IMR-90 (cell line): ENCODE data around the gene PCGF3. TPM values are rescaled to one million over a fixed set of nuclear protein-coding genes. Genes with fewer than 3 reads are reported as not detected.

Source experiments
- ATAC-seq: fragments of 200-7000 bp; cut with Tn5 transposase; 2 replicates; pipeline ENCODE4 v1.9.1; 2020; ENCODE audit warnings: low read depth, mild to moderate bottlenecking, moderate library complexity
- BruUV-seq: library from RNA; stranded (reverse); fragments of 400-500 nt; replicated peaks from 2 replicates; lab custom pipeline; 2021; lab: Mats Ljungman, UMichigan
- CTCF ChIA-PET: fragments of 300-600 bp; formaldehyde crosslinking; extraction: SDS; loops from one replicate; lab custom pipeline; 2021; ENCODE audit warnings: antibody characterized with exemption; lab: Yijun Ruan, JAX
- POLR2A ChIA-PET: fragments of 300-600 bp; sonication (Branson Sonifier 250); formaldehyde crosslinking; loops from one replicate; lab custom pipeline; 2022; ENCODE audit warnings: antibody characterized with exemption; ENCODE audit not compliant: unreplicated experiment; lab: Charles Lee
- DNase-seq: peaks from one replicate; pipeline ENCODE4 v3.0.0; 2013
- H2AFZ ChIP-seq: replicated peaks from 2 replicates; pipeline ENCODE3; 2013; ENCODE audit warnings: low read length, mild to moderate bottlenecking; ENCODE audit not compliant: poor library complexity
- H2AK5ac ChIP-seq: 2 replicates; pipeline ENCODE4 v1.6.1; 2013; ENCODE audit warnings: low read depth, low read length, inconsistent platforms
- H2AK9ac ChIP-seq: replicated peaks from 2 replicates; pipeline ENCODE3; 2013; ENCODE audit warnings: mild to moderate bottlenecking, low read depth, low read length, moderate library complexity; ENCODE audit not compliant: poor library complexity
- H2BK120ac ChIP-seq: 2 replicates; pipeline ENCODE4 v1.6.1; 2013; ENCODE audit warnings: low read depth, low read length, inconsistent platforms
- H2BK15ac ChIP-seq: 3 replicates; pipeline ENCODE4 v1.6.1; 2013; ENCODE audit warnings: low read depth, low read length, inconsistent platforms
- H2BK20ac ChIP-seq: 2 replicates; pipeline ENCODE4 v1.6.1; 2013; ENCODE audit warnings: low read depth, mild to moderate bottlenecking, inconsistent platforms, low read length, moderate library complexity
- H2BK5ac ChIP-seq: 2 replicates; pipeline ENCODE4 v1.6.1; 2013; ENCODE audit warnings: mild to moderate bottlenecking, low read depth, low read length, inconsistent platforms; ENCODE audit not compliant: poor library complexity, severe bottlenecking
- H3K14ac ChIP-seq: replicated peaks from 2 replicates; pipeline ENCODE4 v1.6.1; 2013; ENCODE audit warnings: low read depth, low read length, inconsistent platforms
- H3K18ac ChIP-seq: 2 replicates; pipeline ENCODE4 v1.6.1; 2013; ENCODE audit warnings: low read depth, low read length, control low read depth
- H3K23ac ChIP-seq: 2 replicates; pipeline ENCODE4 v1.6.1; 2013; ENCODE audit warnings: low read depth, low read length, inconsistent platforms
- H3K27ac ChIP-seq: 2 replicates; pipeline ENCODE4 v1.5.1; 2013; ENCODE audit warnings: mild to moderate bottlenecking, control low read depth, low read length; ENCODE audit not compliant: insufficient read depth
- H3K27me3 ChIP-seq: 2 replicates; pipeline ENCODE4 v1.6.1; 2013; ENCODE audit warnings: low read length; ENCODE audit not compliant: control insufficient read depth, insufficient read depth
- H3K36me3 ChIP-seq: 2 replicates; pipeline ENCODE4 v1.6.1; 2013; ENCODE audit warnings: low read length, mixed read lengths; ENCODE audit not compliant: control insufficient read depth, insufficient read depth
- H3K4ac ChIP-seq: 2 replicates; pipeline ENCODE4 v1.6.1; 2013; ENCODE audit warnings: low read depth, low read length, inconsistent platforms
- H3K4me1 ChIP-seq: 2 replicates; pipeline ENCODE4 v1.6.1; 2013; ENCODE audit warnings: low read length, mixed read lengths; ENCODE audit not compliant: control insufficient read depth, insufficient read depth
- H3K4me2 ChIP-seq: 2 replicates; pipeline ENCODE4 v1.6.1; 2013; ENCODE audit warnings: low read depth, mild to moderate bottlenecking, control low read depth, low read length, moderate library complexity
- H3K4me3 ChIP-seq: 2 replicates; pipeline ENCODE4 v1.5.1; 2013; ENCODE audit warnings: low read depth, mild to moderate bottlenecking, control low read depth, low read length, moderate library complexity; ENCODE audit not compliant: insufficient read depth
- H3K56ac ChIP-seq: 2 replicates; pipeline ENCODE4 v1.6.1; 2013; ENCODE audit warnings: low read length, inconsistent platforms; ENCODE audit not compliant: insufficient read depth; ENCODE audit errors: extremely low read depth
- H3K79me1 ChIP-seq, 2 experiments: 2 replicates each; pipeline ENCODE4 v1.6.1; 2013; ENCODE audit warnings: low read length in 2 of 2, inconsistent platforms in 1 of 2, low read depth in 1 of 2
- H3K9ac ChIP-seq: 2 replicates; pipeline ENCODE4 v1.6.1; 2013; ENCODE audit warnings: low read depth, low read length, control low read depth
- H3K9me1 ChIP-seq: 2 replicates; pipeline ENCODE4 v1.6.1; 2013; ENCODE audit warnings: low read length, inconsistent platforms; ENCODE audit not compliant: insufficient read depth
- H3K9me3 ChIP-seq: 2 replicates; pipeline ENCODE4 v1.6.1; 2013; ENCODE audit warnings: low read length; ENCODE audit not compliant: control insufficient read depth, insufficient read depth
- H4K20me1 ChIP-seq: 2 replicates; pipeline ENCODE4 v1.6.1; 2013; ENCODE audit warnings: low read length, inconsistent platforms; ENCODE audit not compliant: insufficient read depth
- H4K5ac ChIP-seq: 2 replicates; pipeline ENCODE4 v1.6.1; 2013; ENCODE audit warnings: mild to moderate bottlenecking, low read depth, low read length, control low read depth
- H4K8ac ChIP-seq, 2 experiments: 2 replicates each; pipeline ENCODE4 v1.6.1; 2013; ENCODE audit warnings: low read depth in 2 of 2, low read length in 2 of 2, control low read depth in 1 of 2, inconsistent platforms in 1 of 2
- H4K91ac ChIP-seq: 2 replicates; pipeline ENCODE4 v1.6.1; 2013; ENCODE audit warnings: low read depth, low read length, inconsistent platforms; ENCODE audit not compliant: insufficient read depth
- BHLHE40 ChIP-seq: fragments of 150-350 bp; IDR thresholded peaks from 2 replicates; pipeline ENCODE4 v1.6.1; 2016; ENCODE audit warnings: mild to moderate bottlenecking, low read depth, low read length
- CEBPB ChIP-seq: IDR thresholded peaks from 2 replicates; pipeline ENCODE4 v1.6.1; 2012; ENCODE audit warnings: low read depth, low read length, improper control_type of control experiment
- CHD1 ChIP-seq: IDR thresholded peaks from 2 replicates; pipeline ENCODE4 v1.6.1; 2012; ENCODE audit warnings: low read depth, low read length, improper control_type of control experiment
- ELK1 ChIP-seq: fragments of 150-350 bp; IDR thresholded peaks from 2 replicates; pipeline ENCODE4 v1.6.1; 2016; ENCODE audit warnings: low read depth, mild to moderate bottlenecking, low read length, moderate library complexity, borderline replicate concordance
- FOS ChIP-seq: fragments of 150-350 bp; IDR thresholded peaks from 2 replicates; pipeline ENCODE4 v1.6.1; 2016; ENCODE audit warnings: low read depth, low read length
- MAFK ChIP-seq: IDR thresholded peaks from 2 replicates; pipeline ENCODE4 v1.6.1; 2012; ENCODE audit warnings: low read depth, low read length, improper control_type of control experiment
- MAZ ChIP-seq: IDR thresholded peaks from 2 replicates; pipeline ENCODE4 v1.6.1; 2012; ENCODE audit warnings: low read depth, mild to moderate bottlenecking, low read length, improper control_type of control experiment, moderate library complexity, borderline replicate concordance
- MXI1 ChIP-seq: IDR thresholded peaks from 2 replicates; pipeline ENCODE4 v1.6.1; 2012; ENCODE audit warnings: low read depth, mild to moderate bottlenecking, low read length, moderate library complexity, borderline replicate concordance
- NFE2L2 ChIP-seq: fragments of 150-350 bp; IDR thresholded peaks from 2 replicates; pipeline ENCODE4 v1.6.1; 2016; ENCODE audit warnings: low read depth, mild to moderate bottlenecking, low read length
- POLR2A ChIP-seq: IDR thresholded peaks from 2 replicates; pipeline ENCODE4 v1.6.1; 2012; ENCODE audit warnings: mild to moderate bottlenecking, low read depth, low read length
- RAD21 ChIP-seq: IDR thresholded peaks from 2 replicates; pipeline ENCODE4 v1.6.1; 2012; ENCODE audit warnings: low read length, improper control_type of control experiment
- RFX5 ChIP-seq: IDR thresholded peaks from 2 replicates; pipeline ENCODE4 v1.8.0; 2012; ENCODE audit warnings: low read depth, mild to moderate bottlenecking, low read length, moderate library complexity
- SMC3 ChIP-seq: fragments of 150-350 bp; IDR thresholded peaks from 2 replicates; pipeline ENCODE4 v1.6.1; 2016; ENCODE audit warnings: low read depth, mild to moderate bottlenecking, antibody characterized with exemption, low read length, moderate library complexity
- WGBS, 2 experiments: methylation state at CpG; one replicate each; pipeline versions ENCODE4 v1.1.5 to v1.1.7; 2013; ENCODE audit warnings: missing lambda C conversion rate in 2 of 2; ENCODE audit not compliant: insufficient read length in 1 of 2; ENCODE audit errors: extremely low coverage in 2 of 2; 5-methylcytosine and 5-hydroxymethylcytosine counted together
- dilution Hi-C: fragments of 300-500 bp; cut with HindIII; formaldehyde crosslinking; loops from one replicate; pipeline ENCODE4 v1.14.3; 2018; ENCODE audit warnings: low sequenced_read_pairs; ENCODE audit not compliant: unreplicated experiment
- in situ Hi-C: fragments of 300-500 bp; cut with MboI; formaldehyde crosslinking; loops from 3 replicates; pipeline ENCODE4 v1.14.3; 2019; ENCODE audit warnings: low sequenced_read_pairs, inconsistent platforms, mixed read lengths
- intact Hi-C: fragments of 100-400 bp; cut with micrococcal nuclease; formaldehyde crosslinking; loops from 2 replicates; pipeline ENCODE4 v1.10.0; 2022
- polyA plus RNA-seq, 3 experiments: library from polyadenylated mRNA; depleted of rRNA; stranded (reverse); fragments of >200 nt; gene quantifications; 2 replicates each; pipeline ENCODE4 v1.2.3, GENCODE V29; 2012; ENCODE audit warnings: low replicate concordance in 1 of 3
- total RNA-seq: library from RNA; depleted of rRNA; stranded (reverse); fragments of >200 nt; gene quantifications from 2 replicates; pipeline ENCODE4 v1.2.3, GENCODE V29; 2012
- TF ChIP-seq, protein P1 (sequence below): fragments of 150-350 bp; IDR thresholded peaks from 2 replicates; pipeline ENCODE4 v1.6.1; 2017; ENCODE audit warnings: mild to moderate bottlenecking, antibody characterized with exemption, low read length, low read depth

The PCGF3 gene
- total and polyA plus RNA-seq, 2 of the 4 experiments (the other 2 are of a cell fraction), result 40.0 to 55.3 TPM

DNA sequence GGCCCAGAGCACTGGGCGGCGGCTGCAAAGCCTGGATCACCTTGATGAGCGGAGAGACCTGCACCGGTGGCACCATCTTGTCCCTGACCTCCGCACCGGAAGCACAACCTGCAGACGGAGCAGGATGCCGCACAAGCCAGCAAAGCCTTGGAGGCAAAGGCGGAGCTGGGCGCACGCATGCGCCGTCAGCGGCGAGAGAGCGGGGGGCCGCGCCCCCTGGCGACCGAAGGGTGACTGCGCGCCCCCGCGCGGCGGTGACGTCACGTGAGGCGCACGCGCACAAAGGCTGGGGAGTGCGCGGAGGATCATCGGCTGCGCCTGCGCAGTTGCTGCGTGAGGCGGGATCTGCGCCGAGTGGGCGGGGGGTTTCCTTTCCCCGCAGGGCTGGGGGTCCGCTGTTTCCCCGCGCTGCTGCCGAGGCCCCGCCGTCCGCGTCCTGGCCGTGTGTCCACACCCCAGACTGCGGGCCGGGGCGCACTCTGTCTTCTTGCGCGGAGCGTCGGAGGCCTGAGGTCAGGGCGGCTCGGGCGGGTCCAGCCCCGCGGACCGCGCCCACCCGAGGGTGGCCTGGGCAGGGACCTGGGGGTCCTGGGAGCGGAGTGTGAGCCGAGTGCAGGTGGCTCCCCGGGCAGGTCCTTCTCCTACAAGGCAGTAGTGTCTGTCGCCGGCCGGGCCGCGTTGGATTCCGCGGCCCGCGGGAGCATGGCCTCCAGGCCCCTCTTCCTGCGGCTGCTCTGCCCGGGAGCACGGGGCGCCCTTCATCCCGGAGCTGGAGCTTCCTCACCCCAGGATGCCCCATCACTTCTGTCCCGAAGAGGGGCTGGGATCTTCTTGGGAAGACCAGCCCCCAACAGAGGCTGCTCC is 31.2 kb upstream of the PCGF3 start, which contains the start of the genes ATP5ME and MYL5:
Gene ATP5ME, minus strand, starts transcription at position 105 of the 864 bp plus-strand sequence. Its CDS starts 29 bp downstream, at position 76.
Gene MYL5, plus strand, starts transcription at position 371 of the 864 bp plus-strand sequence. CDS start 3,485 bp downstream, outside the sequence.
- peaks cover 7% of the 10 kb centered on the region; the same call in 1 of the 2 replicates for H3K9me1 ChIP-seq
- dilution Hi-C loops, result no loop called here
- TF ChIP-seq POLR2A (peak; percentile 77), CHD1 (no peak), FOS (peak; percentile 46), ELK1 (no peak), NFE2L2 (no peak), BHLHE40 (peak; percentile 77), SMC3 (peak; percentile 50), CEBPB (no peak), MAZ (peak; percentile 97), MXI1 (peak; percentile 32; the same call in 1 of the 2 replicates), RFX5 (no peak), RAD21 (peak; percentile 44), MAFK (no peak)
- TF ChIP-seq, protein P1, sequence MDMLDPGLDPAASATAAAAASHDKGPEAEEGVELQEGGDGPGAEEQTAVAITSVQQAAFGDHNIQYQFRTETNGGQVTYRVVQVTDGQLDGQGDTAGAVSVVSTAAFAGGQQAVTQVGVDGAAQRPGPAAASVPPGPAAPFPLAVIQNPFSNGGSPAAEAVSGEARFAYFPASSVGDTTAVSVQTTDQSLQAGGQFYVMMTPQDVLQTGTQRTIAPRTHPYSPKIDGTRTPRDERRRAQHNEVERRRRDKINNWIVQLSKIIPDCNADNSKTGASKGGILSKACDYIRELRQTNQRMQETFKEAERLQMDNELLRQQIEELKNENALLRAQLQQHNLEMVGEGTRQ, result peak; percentile 93

More for the DNA sequence above, 31.2 kb upstream of the PCGF3 start, which contains the start of the genes ATP5ME and MYL5:
- no peaks in the 10 kb centered on the region for H4K20me1 ChIP-seq
- H3K4me2 ChIP-seq, result peak within 1 kb of the TSS; percentile 85
- 0% methylated on average over 30 of the region's 84 CpGs; no CpG with 5 or more reads in 1 of the 2 experiments for WGBS, 2 experiments
- H2AK5ac ChIP-seq, result peak within 1 kb of the TSS; percentile 54
- H3K79me1 ChIP-seq, result peaks cover 17 to 27% of the 10 kb centered on the region in 2 experiments; a peak in 3 of 4 replicates
- no peaks in the 10 kb centered on the region for H3K9me3 ChIP-seq
- peak within 1 kb of the TSS; percentile 75 for H4K5ac ChIP-seq
- ATAC-seq (peak; percentile 89), DNase-seq (peak; percentile 95)
- intact Hi-C loops, result loop anchor here (10.0 kb wide), 1 partner anchor 340 kb away; the partner anchor contains the start of gene ZNF141
- H3K18ac ChIP-seq, result no peak within 1 kb of the TSS; the same call in 1 of the 2 replicates
- H2BK120ac ChIP-seq, result peak within 1 kb of the TSS; percentile 34; the same call in 1 of the 2 replicates
- H3K14ac ChIP-seq, result peak within 1 kb of the TSS; percentile 86
- peak within 1 kb of the TSS; percentile 100 for H2AK9ac ChIP-seq
- ChIA-PET POLR2A (no interaction called here), CTCF (interaction anchor here (1.0 kb wide), 1 partner anchor 145 kb away, joined by 3 read pairs; no protein-coding TSS in a partner anchor)
- H3K4ac ChIP-seq, result peak within 1 kb of the TSS; percentile 88
- H3K56ac ChIP-seq, result peak within 1 kb of the TSS; percentile 64; the same call in 1 of the 2 replicates
- H3K9ac ChIP-seq, result peak within 1 kb of the TSS; percentile 86
- peak within 1 kb of the TSS; percentile 70 for H4K91ac ChIP-seq
- peaks cover 9% of the 10 kb centered on the region for H3K4me1 ChIP-seq
- H2BK15ac ChIP-seq, result no peak within 1 kb of the TSS
- H2BK5ac ChIP-seq, result peak within 1 kb of the TSS; percentile 88
- H3K36me3 ChIP-seq, result peaks cover 17% of the 10 kb centered on the region
- in situ Hi-C loops, result no loop called here
- no TSS peak for BruUV-seq
- H2BK20ac ChIP-seq, result no peak within 1 kb of the TSS
- H2AFZ ChIP-seq, result peak within 1 kb of the TSS; percentile 97
- peak within 1 kb of the TSS; percentile 88 for H3K27ac ChIP-seq
- H4K8ac ChIP-seq, result peak within 1 kb of the TSS; percentile 73 to 85
- H3K23ac ChIP-seq, result peak within 1 kb of the TSS; percentile 67
- H3K4me3 ChIP-seq, result peak within 1 kb of the TSS; percentile 73
- H3K27me3 ChIP-seq, result no peaks in the 10 kb centered on the region
